ENCODE measurements around the gene RTP3. TPM values are rescaled to one million over a fixed set of nuclear protein-coding genes. Genes with fewer than 3 reads are reported as not detected.
"Not testable (repeated sequence)": the region's sequence is repeated elsewhere in the genome, so short reads cannot be mapped to it uniquely, and the experiment has no call there.

RTP3 gene
- total RNA-seq, 1 donor from 2014 or later: not detected

DNA sequence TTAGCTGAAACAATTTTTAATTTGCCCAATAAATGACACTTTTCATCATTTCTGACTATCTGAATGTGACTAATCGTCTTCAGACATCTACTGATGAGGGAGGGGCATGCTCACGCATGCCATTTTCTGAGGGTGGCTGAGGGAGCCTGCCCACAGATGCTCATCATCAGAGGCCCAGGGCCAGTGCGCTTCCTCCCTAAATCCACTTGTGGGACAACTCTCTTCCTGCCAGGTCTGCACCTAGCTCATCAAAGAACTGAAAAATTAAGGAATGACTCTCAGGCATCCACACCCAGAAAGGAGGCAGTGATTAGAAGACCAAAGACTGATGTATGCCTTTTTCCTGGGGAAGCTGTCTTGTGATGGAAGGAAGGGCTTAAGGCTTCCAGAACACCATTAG lies 22.8 kb downstream of the RTP3 start:
- DNase-seq (ENCODE audit: low spot score, unreplicated experiment): no peak
- no peak overlapping the region for H3K4me3 Mint-ChIP-seq (ENCODE audit: low read depth)
- no peaks in the 10 kb centered on the region for H3K36me3 Mint-ChIP-seq (ENCODE audit: insufficient read depth)
- TF ChIP-seq, protein P1, sequence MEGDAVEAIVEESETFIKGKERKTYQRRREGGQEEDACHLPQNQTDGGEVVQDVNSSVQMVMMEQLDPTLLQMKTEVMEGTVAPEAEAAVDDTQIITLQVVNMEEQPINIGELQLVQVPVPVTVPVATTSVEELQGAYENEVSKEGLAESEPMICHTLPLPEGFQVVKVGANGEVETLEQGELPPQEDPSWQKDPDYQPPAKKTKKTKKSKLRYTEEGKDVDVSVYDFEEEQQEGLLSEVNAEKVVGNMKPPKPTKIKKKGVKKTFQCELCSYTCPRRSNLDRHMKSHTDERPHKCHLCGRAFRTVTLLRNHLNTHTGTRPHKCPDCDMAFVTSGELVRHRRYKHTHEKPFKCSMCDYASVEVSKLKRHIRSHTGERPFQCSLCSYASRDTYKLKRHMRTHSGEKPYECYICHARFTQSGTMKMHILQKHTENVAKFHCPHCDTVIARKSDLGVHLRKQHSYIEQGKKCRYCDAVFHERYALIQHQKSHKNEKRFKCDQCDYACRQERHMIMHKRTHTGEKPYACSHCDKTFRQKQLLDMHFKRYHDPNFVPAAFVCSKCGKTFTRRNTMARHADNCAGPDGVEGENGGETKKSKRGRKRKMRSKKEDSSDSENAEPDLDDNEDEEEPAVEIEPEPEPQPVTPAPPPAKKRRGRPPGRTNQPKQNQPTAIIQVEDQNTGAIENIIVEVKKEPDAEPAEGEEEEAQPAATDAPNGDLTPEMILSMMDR (IDR thresholded peaks at IDR 0.05; ENCODE audit: unreplicated experiment): no peak
- no peaks in the 10 kb centered on the region for H3K27me3 Mint-ChIP-seq
- H3K4me1 Mint-ChIP-seq (ENCODE audit: low read depth): no peaks in the 10 kb centered on the region
- H3K9me3 Mint-ChIP-seq (ENCODE audit: low read depth): no peaks in the 10 kb centered on the region
- H3K27ac Mint-ChIP-seq: no peak overlapping the region

DNA sequence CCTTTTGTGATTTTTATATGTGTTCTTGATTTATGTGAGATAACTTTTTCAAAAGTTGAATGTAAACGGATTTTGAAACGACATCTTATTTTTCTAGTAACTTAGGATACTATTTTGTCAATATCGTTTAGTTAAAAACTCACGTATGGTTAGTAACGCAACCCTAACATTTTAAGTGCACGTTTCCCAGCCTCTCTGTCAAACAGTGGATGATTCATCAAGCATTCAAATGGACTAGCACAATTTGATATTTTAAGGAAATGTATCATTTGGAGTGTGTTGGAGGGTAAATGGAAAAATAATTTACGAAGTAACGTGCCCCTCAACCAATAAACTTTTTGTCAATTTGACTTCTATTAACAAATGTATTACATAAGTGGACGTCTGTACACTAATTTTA lies 23.3 kb downstream of the RTP3 start:
- Mint-ChIP-seq H3K4me3 (ENCODE audit: low read depth) (no peak overlapping the region), H3K27me3 (no peaks in the 10 kb centered on the region), H3K36me3 (ENCODE audit: insufficient read depth) (no peaks in the 10 kb centered on the region), H3K9me3 (ENCODE audit: low read depth) (no peaks in the 10 kb centered on the region), H3K27ac (no peak overlapping the region), H3K4me1 (ENCODE audit: low read depth) (no peaks in the 10 kb centered on the region)
- TF ChIP-seq, protein P1 (IDR thresholded peaks at IDR 0.05; ENCODE audit: unreplicated experiment): no peak
- DNase-seq (ENCODE audit: low spot score, unreplicated experiment): no peak

DNA sequence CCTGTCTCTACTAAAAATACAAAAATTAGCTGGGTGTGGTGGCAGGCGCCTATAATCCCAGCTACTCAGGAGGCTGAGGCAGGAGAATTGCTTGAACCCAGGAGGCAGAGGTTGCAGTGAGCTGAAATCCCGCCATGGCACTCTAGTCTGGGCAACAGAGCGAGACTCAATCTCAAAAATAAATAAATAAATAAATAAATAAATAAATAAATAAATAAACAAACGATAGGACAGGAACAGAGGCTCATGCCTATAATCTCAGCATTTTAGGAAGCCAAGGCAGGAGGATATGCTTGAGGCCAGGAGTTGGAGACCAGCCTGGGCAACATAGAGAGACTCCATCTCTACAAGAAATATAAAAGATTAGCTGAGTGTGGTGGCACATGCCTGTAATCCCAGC lies 24.4 kb downstream of the RTP3 start:
- not testable (repeated sequence) for H3K27me3 Mint-ChIP-seq; H3K4me3 Mint-ChIP-seq (ENCODE audit: low read depth); H3K4me1 Mint-ChIP-seq (ENCODE audit: low read depth); DNase-seq (ENCODE audit: low spot score, unreplicated experiment); H3K9me3 Mint-ChIP-seq (ENCODE audit: low read depth); H3K36me3 Mint-ChIP-seq (ENCODE audit: insufficient read depth); H3K27ac Mint-ChIP-seq

DNA sequence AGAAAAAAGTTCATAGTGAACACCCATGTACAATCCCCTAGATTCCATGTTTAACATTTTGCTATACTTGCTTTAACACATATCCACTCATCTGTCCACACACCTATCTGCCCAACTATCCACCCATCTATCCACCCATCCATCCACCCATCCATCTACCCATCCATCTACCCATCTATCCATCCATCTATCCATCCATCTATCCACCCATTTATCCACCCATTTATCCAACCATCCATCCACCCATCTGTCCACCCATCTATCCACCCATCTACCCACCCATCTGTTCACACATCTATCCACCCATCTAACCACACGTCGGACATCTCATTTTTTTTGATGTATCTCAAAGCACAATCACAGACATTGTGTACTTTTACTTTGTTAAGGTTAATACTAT lies 25.8 kb downstream of the RTP3 start:
- Mint-ChIP-seq H3K27me3 (no peaks in the 10 kb centered on the region), H3K4me1 (ENCODE audit: low read depth) (no peaks in the 10 kb centered on the region), H3K36me3 (ENCODE audit: insufficient read depth) (no peaks in the 10 kb centered on the region), H3K4me3 (ENCODE audit: low read depth) (no peak overlapping the region), H3K27ac (no peak overlapping the region), H3K9me3 (ENCODE audit: low read depth) (no peaks in the 10 kb centered on the region)
- no peak for DNase-seq (ENCODE audit: low spot score, unreplicated experiment)
- TF ChIP-seq, protein P1 (IDR thresholded peaks at IDR 0.05; ENCODE audit: unreplicated experiment): no peak

DNA sequence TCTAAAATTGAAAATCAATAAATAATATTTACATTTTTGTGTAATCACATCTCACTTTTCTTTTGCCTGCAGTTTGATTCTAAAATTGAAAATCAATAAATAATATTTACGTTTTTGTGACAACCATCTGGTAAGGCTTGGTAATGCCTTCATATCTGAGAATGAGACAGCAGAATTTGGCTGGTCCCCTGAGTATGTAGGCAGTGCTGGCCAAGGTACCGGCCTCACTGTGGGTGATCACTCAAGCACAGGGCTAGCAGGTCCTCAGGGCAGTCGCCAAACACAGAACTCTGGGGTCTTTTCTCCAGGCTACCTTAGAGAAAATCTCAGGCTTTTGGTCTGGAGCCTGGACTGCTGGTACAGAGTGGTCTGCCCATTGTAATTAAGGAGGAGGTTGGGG lies 26.2 kb downstream of the RTP3 start:
- H3K9me3 Mint-ChIP-seq (ENCODE audit: low read depth): no peaks in the 10 kb centered on the region

DNA sequence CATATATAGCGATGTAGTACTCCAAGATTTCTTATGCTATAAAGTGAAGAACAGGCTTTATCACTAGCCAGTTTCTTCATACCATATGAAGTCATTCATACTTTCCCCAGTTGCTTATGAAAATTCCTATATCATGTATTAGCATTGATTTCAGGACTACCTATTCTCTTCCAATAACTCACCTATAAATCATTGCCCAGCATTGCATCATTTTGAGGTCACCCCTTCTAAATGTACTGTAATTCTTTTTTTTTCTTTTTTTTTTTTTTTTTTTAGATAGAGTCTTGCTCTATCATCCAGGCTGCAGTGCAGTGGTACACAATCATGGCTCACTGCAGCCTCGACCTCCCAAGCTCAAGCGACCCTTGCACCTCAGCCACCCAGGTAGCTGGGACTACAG lies 27.1 kb downstream of the RTP3 start:
- H3K4me1 Mint-ChIP-seq (ENCODE audit: low read depth): no peaks in the 10 kb centered on the region
- no peak for DNase-seq (ENCODE audit: low spot score, unreplicated experiment)
- no peaks in the 10 kb centered on the region for H3K27me3 Mint-ChIP-seq
- no peak overlapping the region for H3K4me3 Mint-ChIP-seq (ENCODE audit: low read depth)
- no peaks in the 10 kb centered on the region for H3K36me3 Mint-ChIP-seq (ENCODE audit: insufficient read depth)
- TF ChIP-seq, protein P1 (IDR thresholded peaks at IDR 0.05; ENCODE audit: unreplicated experiment): no peak
- H3K9me3 Mint-ChIP-seq (ENCODE audit: low read depth): no peaks in the 10 kb centered on the region
- no peak overlapping the region for H3K27ac Mint-ChIP-seq

More for the DNA sequence above, 26.2 kb downstream of the RTP3 start:
- Mint-ChIP-seq H3K4me1 (ENCODE audit: low read depth) (no peaks in the 10 kb centered on the region), H3K27ac (no peak overlapping the region), H3K4me3 (ENCODE audit: low read depth) (no peak overlapping the region), H3K36me3 (ENCODE audit: insufficient read depth) (no peaks in the 10 kb centered on the region), H3K27me3 (no peaks in the 10 kb centered on the region)
- no peak for DNase-seq (ENCODE audit: low spot score, unreplicated experiment)
- TF ChIP-seq, protein P1 (IDR thresholded peaks at IDR 0.05; ENCODE audit: unreplicated experiment): no peak

All from progenitor cell of endocrine pancreas (in vitro differentiated cells).